Measurements from ENCODE around the gene ST7L.

Gene ST7L

GRCh38 chr1:112544751-112545150 lies 74.2 kb downstream of the ST7L start:
- DNase-seq (ENCODE audit: low read depth) = peak; percentile 33

- peak; percentile 82 for DNase-seq (ENCODE audit: low read depth)
These were observed 74.8 kb downstream of the ST7L start for GRCh38 chr1:112544011-112544688.

GRCh38 chr1:112542206-112542973 lies 76.6 kb downstream of the ST7L start:
- DNase-seq (ENCODE audit: low read depth) = no peak

- no peak for DNase-seq (ENCODE audit: low read depth)
These were observed 77.6 kb downstream of the ST7L start for GRCh38 chr1:112541299-112541698.

- peak; percentile 50 for DNase-seq (ENCODE audit: low read depth)
These were observed 78.6 kb downstream of the ST7L start for GRCh38 chr1:112540226-112540794.

GRCh38 chr1:112538883-112539282 lies 80.1 kb downstream of the ST7L start:
- DNase-seq (ENCODE audit: low read depth) = no peak

GRCh38 chr1:112537456-112537855 lies 81.5 kb downstream of the ST7L start:
- DNase-seq (ENCODE audit: low read depth) = no peak

- no peak for DNase-seq (ENCODE audit: low read depth)
These were observed 82.4 kb downstream of the ST7L start for GRCh38 chr1:112536561-112536960.

GRCh38 chr1:112533029-112533428 lies 85.9 kb downstream of the ST7L start:
- peak; percentile 49 for DNase-seq (ENCODE audit: low read depth)

GRCh38 chr1:112532064-112532463 lies 86.9 kb downstream of the ST7L start:
- no peak for DNase-seq (ENCODE audit: low read depth)

GRCh38 chr1:112530832-112531231 lies 88.1 kb downstream of the ST7L start:
- DNase-seq (ENCODE audit: low read depth) = no peak

- no peak for DNase-seq (ENCODE audit: low read depth)
These were observed 89.6 kb downstream of the ST7L start for GRCh38 chr1:112529301-112529700.

GRCh38 chr1:112528076-112528475 lies 90.9 kb downstream of the ST7L start:
- no peak for DNase-seq (ENCODE audit: low read depth)

- DNase-seq (ENCODE audit: low read depth) = no peak
These were observed 91.5 kb downstream of the ST7L start for GRCh38 chr1:112527266-112528010.

- no peak for DNase-seq (ENCODE audit: low read depth)
These were observed 94.0 kb downstream of the ST7L start for GRCh38 chr1:112524986-112525385.

GRCh38 chr1:112524251-112524650 lies 94.7 kb downstream of the ST7L start:
- DNase-seq (ENCODE audit: low read depth) = no peak

GRCh38 chr1:112522621-112523020 lies 96.3 kb downstream of the ST7L start:
- peak; percentile 75 for DNase-seq (ENCODE audit: low read depth)

GRCh38 chr1:112520166-112520565 lies 98.8 kb downstream of the ST7L start:
- DNase-seq (ENCODE audit: low read depth) = no peak

- DNase-seq (ENCODE audit: low read depth) = no peak
These were observed 100.8 kb downstream of the ST7L start for GRCh38 chr1:112518186-112518585.

GRCh38 chr1:112517646-112518045 lies 101.3 kb downstream of the ST7L start:
- DNase-seq (ENCODE audit: low read depth) = no peak

GRCh38 chr1:112517231-112517630 lies 101.7 kb downstream of the ST7L start:
- DNase-seq (ENCODE audit: low read depth) = no peak

- DNase-seq (ENCODE audit: low read depth) = no peak
These were observed 102.8 kb downstream of the ST7L start for GRCh38 chr1:112516141-112516540.

Measured in fibroblast of the conjunctiva (primary cell).